Suppressor macrophage (primary cell): ENCODE results near the gene ZNRF2.

Experiments
- DNase-seq, 4 experiments: peaks; one replicate each; pipeline ENCODE4 v3.0.0-alpha.2; 2020 to 2022

The ZNRF2 gene

DNA sequence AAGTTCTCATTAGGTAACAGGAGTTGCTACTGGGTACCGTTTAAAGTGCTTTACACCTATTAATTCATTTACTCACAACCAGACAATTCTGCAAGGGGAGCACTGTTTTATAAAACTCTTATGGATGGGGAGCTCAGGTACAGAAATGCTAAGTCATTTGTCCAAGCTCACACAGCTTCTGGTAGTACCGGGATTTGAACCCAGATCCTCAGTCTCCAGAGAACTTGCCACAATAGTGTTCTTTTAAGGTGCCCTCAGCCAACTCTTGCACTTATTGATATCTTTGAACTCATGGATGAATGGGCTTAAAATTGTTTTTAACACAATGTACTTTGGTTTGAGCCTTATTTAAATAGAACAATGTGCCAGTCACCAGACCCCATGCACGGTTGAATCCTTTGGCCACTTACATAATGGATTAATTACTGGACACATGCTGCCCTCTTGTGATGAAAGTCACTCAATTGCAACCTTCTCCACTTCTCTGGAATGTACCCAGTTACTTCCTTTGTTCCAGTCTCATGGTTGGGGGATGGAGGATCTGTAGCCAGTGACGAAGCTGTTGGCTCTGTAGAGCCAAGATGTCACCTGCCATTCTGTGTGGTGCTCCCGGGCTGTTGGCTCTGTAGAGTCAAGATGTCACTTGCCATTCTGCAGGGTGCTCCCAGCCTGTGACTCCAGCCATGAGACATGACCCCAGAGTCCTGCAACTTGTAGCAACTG lies 128.5 kb downstream of the ZNRF2 start:
- peak; percentile 66 to 88 (median 80) for DNase-seq

DNA sequence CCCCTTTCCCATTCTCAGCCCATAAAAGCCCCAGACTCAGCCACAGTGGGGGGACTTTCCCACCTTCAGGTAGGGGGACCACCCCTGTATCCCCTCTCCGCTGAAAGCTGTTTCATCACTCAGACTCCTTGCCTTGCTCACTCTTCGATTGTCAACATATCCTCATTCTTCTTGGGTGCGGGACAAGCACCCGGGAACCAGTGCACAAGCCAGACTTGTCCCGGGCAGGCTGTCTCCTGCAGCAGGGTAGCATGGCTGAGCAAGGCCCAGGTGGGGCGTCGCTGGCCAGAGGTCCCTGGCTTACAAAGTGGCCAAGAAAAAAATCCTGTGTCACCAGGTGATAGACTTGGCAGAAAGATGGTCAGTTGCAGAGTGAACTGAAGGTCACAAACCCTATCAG lies 129.5 kb downstream of the ZNRF2 start:
- DNase-seq = no peak
